Peyer's patch (tissue), 4 donors: ENCODE data around the gene CACNG4. TPM values are rescaled to one million over a fixed set of nuclear protein-coding genes. Genes with fewer than 3 reads are reported as not detected.

Source experiments
- DNase-seq, 3 donors: peaks; one replicate each; pipeline ENCODE4 v3.0.0-alpha.2; 2017 to 2019
- H3K27ac ChIP-seq, 4 donors: fragments of 200-600 bp; sonication (generic); one replicate each; pipeline ENCODE4 v1.5.1; 2016 to 2019
- H3K27me3 ChIP-seq, 2 donors: fragments of 200-600 bp; sonication (generic); one replicate each; pipeline ENCODE4 v1.5.1; 2019
- H3K36me3 ChIP-seq, 3 donors: fragments of 200-600 bp; sonication (generic); one replicate each; pipeline ENCODE4 v1.5.1; 2016 to 2019
- H3K4me1 ChIP-seq, 4 donors: fragments of 200-600 bp; sonication (generic); one replicate each; pipeline ENCODE4 v1.5.1; 2016 to 2019
- H3K4me3 ChIP-seq, 4 donors: fragments of 200-600 bp; sonication (generic); 1 replicate in 3 of 4; 2 replicates in 1 of 4; pipeline ENCODE4 v1.5.1; 2016 to 2019; ENCODE audit warnings: mild to moderate bottlenecking in 1 of 4
- H3K9me3 ChIP-seq, 4 donors: fragments of 200-600 bp; sonication (generic); one replicate each; pipeline ENCODE4 v1.5.1; 2016 to 2019; ENCODE audit warnings: mild to moderate bottlenecking in 1 of 4
- CTCF ChIP-seq, 6 experiments: fragments of 450-650 bp in 4 of 6; fragments of 200-600 bp in 2 of 6; sonication (generic) in 1 of 6; IDR thresholded peaks; one replicate each; pipeline ENCODE4 v1.5.1; 2017 to 2019; ENCODE audit warnings: antibody characterized with exemption in 6 of 6, mild to moderate bottlenecking in 3 of 6, moderate library complexity in 1 of 6
- POLR2A ChIP-seq, 2 donors: fragments of 450-650 bp; IDR thresholded peaks; one replicate each; pipeline ENCODE4 v1.5.1; 2017; ENCODE audit warnings: antibody characterized with exemption in 2 of 2, mild to moderate bottlenecking in 2 of 2, moderate library complexity in 2 of 2
- total RNA-seq, 4 donors: library from RNA; depleted of rRNA; stranded (reverse); fragments of >200 nt; gene quantifications; one replicate each; pipeline ENCODE4 v1.1.0, GENCODE V29; 2016

The CACNG4 gene
- total RNA-seq, 4 donors from 2014 or later = 0.40 TPM; not detected in 3

- no peaks in the 10 kb centered on the region for H3K36me3 ChIP-seq
- no peak for TF ChIP-seq POLR2A (IDR thresholded peaks at IDR 0.05)
- TF ChIP-seq CTCF (IDR thresholded peaks at IDR 0.05) = no peak
- no peak overlapping the region for H3K4me3 ChIP-seq
- no peaks in the 10 kb centered on the region for H3K27me3 ChIP-seq
- no peak for DNase-seq
- H3K4me1 ChIP-seq = no peaks in the 10 kb centered on the region
- no peak overlapping the region for H3K27ac ChIP-seq
- H3K9me3 ChIP-seq = no peaks in the 10 kb centered on the region
Observed at GRCh38 chr17:66986659-66987058, 22.2 kb downstream of the CACNG4 start.

- H3K9me3 ChIP-seq = no peaks in the 10 kb centered on the region
- no peaks in the 10 kb centered on the region for H3K27me3 ChIP-seq
- H3K36me3 ChIP-seq = no peaks in the 10 kb centered on the region
- no peak for TF ChIP-seq CTCF (IDR thresholded peaks at IDR 0.05)
- TF ChIP-seq POLR2A (IDR thresholded peaks at IDR 0.05) = no peak
- no peak overlapping the region for H3K4me3 ChIP-seq
- no peak overlapping the region for H3K27ac ChIP-seq
- no peak for DNase-seq
- no peaks in the 10 kb centered on the region for H3K4me1 ChIP-seq
Observed at GRCh38 chr17:66987059-66987616, 22.6 kb downstream of the CACNG4 start.

- TF ChIP-seq POLR2A (IDR thresholded peaks at IDR 0.05) (no peak), CTCF (IDR thresholded peaks at IDR 0.05) (no peak)
Observed at GRCh38 chr17:66988069-66988798, 23.7 kb downstream of the CACNG4 start.

GRCh38 chr17:66989076-66989475 is 24.6 kb downstream of the CACNG4 start:
- Histone ChIP-seq H3K4me1 (no peaks in the 10 kb centered on the region), H3K27ac (no peak overlapping the region), H3K9me3 (no peaks in the 10 kb centered on the region), H3K36me3 (no peaks in the 10 kb centered on the region), H3K27me3 (no peaks in the 10 kb centered on the region), H3K4me3 (no peak overlapping the region)
- no peak for DNase-seq
- TF ChIP-seq POLR2A (IDR thresholded peaks at IDR 0.05) (no peak), CTCF (IDR thresholded peaks at IDR 0.05) (no peak)

More at GRCh38 chr17:66988069-66988798, 23.7 kb downstream of the CACNG4 start:
- no peaks in the 10 kb centered on the region for H3K9me3 ChIP-seq
- no peaks in the 10 kb centered on the region for H3K36me3 ChIP-seq
- DNase-seq = no peak
- no peaks in the 10 kb centered on the region for H3K4me1 ChIP-seq
- H3K4me3 ChIP-seq = no peak overlapping the region
- H3K27me3 ChIP-seq = no peaks in the 10 kb centered on the region
- H3K27ac ChIP-seq = no peak overlapping the region

- TF ChIP-seq POLR2A (IDR thresholded peaks at IDR 0.05) = no peak
- Histone ChIP-seq H3K27me3 (no peaks in the 10 kb centered on the region), H3K27ac (no peak overlapping the region), H3K4me1 (no peaks in the 10 kb centered on the region), H3K36me3 (no peaks in the 10 kb centered on the region), H3K9me3 (no peaks in the 10 kb centered on the region), H3K4me3 (no peak overlapping the region)
- DNase-seq = no peak
Observed at GRCh38 chr17:66989579-66989978, 25.1 kb downstream of the CACNG4 start.

- no peak overlapping the region for H3K27ac ChIP-seq
- H3K4me3 ChIP-seq = no peak overlapping the region
- no peak for DNase-seq
- no peaks in the 10 kb centered on the region for H3K9me3 ChIP-seq
- TF ChIP-seq POLR2A (IDR thresholded peaks at IDR 0.05) = no peak
- TF ChIP-seq CTCF (IDR thresholded peaks at IDR 0.05) = no peak
- no peaks in the 10 kb centered on the region for H3K27me3 ChIP-seq
- no peaks in the 10 kb centered on the region for H3K36me3 ChIP-seq
- H3K4me1 ChIP-seq = no peaks in the 10 kb centered on the region
Observed at GRCh38 chr17:66990047-66990446, 25.5 kb downstream of the CACNG4 start.
